ENCODE results near the gene YPEL5. TPM values are rescaled to one million over a fixed set of nuclear protein-coding genes. Genes with fewer than 3 reads are reported as not detected.

Gene YPEL5
- total RNA-seq, 1 experiment from 2014 or later = 54.6 TPM

DNA sequence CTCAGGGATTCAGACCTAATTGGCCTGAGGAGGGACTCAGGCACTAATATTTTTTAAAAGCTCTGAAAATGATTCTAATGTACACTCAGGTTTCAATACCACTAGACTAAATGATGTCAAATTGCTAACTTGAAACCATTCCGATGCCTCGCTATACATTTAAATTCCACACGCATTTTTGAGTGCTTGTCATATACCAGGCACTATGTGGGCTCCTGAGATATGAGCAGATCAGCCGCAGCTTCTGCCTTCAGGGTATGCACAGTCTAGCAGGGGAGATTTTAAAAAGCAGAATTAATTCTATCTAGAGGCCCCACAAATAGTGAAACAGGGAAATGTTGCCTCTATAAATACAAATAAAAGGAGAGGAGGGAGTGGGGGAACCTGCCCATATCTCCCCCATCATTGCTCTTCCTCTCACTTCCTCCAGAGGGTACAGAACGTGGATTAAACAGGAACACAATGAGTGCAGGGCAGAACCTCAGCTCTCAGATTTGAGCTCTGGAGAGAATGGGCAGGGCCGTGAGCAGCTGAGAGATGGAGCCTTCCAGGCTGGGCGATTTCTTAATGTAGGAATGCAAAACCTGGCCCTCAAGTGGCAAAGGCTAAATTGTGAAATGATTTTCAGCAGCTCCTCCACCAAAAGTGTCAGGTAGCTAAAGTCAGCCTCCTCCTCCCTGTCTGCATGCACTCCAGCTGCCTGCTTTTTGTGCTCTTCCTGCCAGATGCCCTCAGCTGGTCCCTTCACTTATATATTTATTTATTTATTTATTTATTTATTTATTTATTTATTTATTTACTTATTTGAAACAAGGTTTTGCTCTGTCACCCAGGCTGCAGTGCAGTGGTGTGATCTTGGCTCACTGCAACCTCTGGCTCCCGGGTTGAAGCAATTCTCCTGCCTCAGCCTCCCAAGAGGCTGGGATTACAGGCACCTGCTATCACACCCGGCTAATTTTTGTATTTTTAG lies 59.9 kb downstream of the YPEL5 start:
- Histone ChIP-seq H4K20me1 (ENCODE audit: insufficient read depth, low read depth, low read length) (no peaks in the 10 kb centered on the region), H3K4me3 (ENCODE audit: low read length) (no peak overlapping the region), H3K4me2 (ENCODE audit: low read depth, low read length, poor library complexity, severe bottlenecking) (no peak overlapping the region), H3K27ac (ENCODE audit: low read length) (no peak overlapping the region), H3K27me3 (ENCODE audit: low read length) (no peaks in the 10 kb centered on the region), H3K9me3 (ENCODE audit: low read length) (no peaks in the 10 kb centered on the region), H3K36me3 (ENCODE audit: insufficient read depth, low read length) (no peaks in the 10 kb centered on the region), H3K9me2 (replicated peaks; ENCODE audit: insufficient read depth, low read length) (no peaks in the 10 kb centered on the region), H3K4me1 (ENCODE audit: low read length) (no peaks in the 10 kb centered on the region), H3K9ac (ENCODE audit: low read length) (no peak overlapping the region), H2AFZ (ENCODE audit: low read length) (no peak overlapping the region), H3K79me2 (ENCODE audit: low read length) (no peaks in the 10 kb centered on the region)
- peak; percentile 41 for DNase-seq

DNA sequence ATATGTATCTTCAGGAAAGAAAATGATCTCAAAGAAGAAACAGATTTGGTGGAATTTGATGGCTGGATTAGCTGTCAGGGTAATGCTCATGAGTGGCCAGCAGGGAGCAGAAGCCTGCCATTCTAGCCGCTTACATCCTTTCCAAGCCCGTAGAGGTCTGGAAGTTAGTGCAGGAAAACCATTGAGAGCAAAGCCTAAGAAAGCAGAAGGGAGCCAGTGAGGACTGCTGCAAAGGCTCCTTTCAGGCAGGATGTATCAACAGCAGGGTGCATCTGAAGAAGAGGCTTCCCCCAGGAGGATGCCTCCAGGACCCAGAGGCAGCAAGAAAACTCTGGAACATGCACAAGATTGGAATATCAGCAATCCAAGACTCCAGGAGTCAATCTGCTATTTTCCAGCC lies 61.6 kb downstream of the YPEL5 start:
- no peak overlapping the region for H3K4me3 ChIP-seq (ENCODE audit: low read length)
- H3K27ac ChIP-seq (ENCODE audit: low read length) = no peak overlapping the region

DNA sequence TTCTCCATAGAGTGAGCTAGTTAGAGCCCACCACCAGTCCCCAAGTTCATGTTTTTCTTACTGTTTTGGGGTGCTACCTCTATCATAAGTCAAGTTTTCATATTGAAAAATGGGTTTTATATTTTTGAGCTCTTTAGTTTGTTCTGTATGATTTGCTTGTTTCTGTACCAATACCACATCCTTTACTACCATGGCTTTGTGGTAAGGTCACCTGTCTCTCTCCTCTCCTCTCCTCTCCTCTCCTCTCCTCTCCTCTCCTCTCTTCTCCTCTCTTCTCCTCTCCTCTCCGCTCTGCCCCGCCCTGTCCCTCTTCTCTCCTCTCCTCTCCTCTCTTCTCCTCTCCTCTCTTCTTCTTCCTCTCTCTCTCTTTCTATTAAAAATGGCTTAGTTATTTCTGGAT lies 62.4 kb downstream of the YPEL5 start:
- Histone ChIP-seq H3K9me3 (ENCODE audit: low read length) (no peaks in the 10 kb centered on the region), H3K79me2 (ENCODE audit: low read length) (no peaks in the 10 kb centered on the region), H4K20me1 (ENCODE audit: insufficient read depth, low read depth, low read length) (no peaks in the 10 kb centered on the region), H3K4me1 (ENCODE audit: low read length) (no peaks in the 10 kb centered on the region), H2AFZ (ENCODE audit: low read length) (no peak overlapping the region), H3K27me3 (ENCODE audit: low read length) (no peaks in the 10 kb centered on the region), H3K9ac (ENCODE audit: low read length) (no peak overlapping the region), H3K9me2 (replicated peaks; ENCODE audit: insufficient read depth, low read length) (no peaks in the 10 kb centered on the region), H3K4me2 (ENCODE audit: low read depth, low read length, poor library complexity, severe bottlenecking) (no peak overlapping the region), H3K36me3 (ENCODE audit: insufficient read depth, low read length) (no peaks in the 10 kb centered on the region), H3K27ac (ENCODE audit: low read length) (no peak overlapping the region), H3K4me3 (ENCODE audit: low read length) (no peak overlapping the region)
- peak; percentile 10 for DNase-seq

More for the DNA sequence above, 61.6 kb downstream of the YPEL5 start:
- no peak overlapping the region for H2AFZ ChIP-seq (ENCODE audit: low read length)
- no peaks in the 10 kb centered on the region for H3K79me2 ChIP-seq (ENCODE audit: low read length)
- H3K9ac ChIP-seq (ENCODE audit: low read length) = no peak overlapping the region
- no peaks in the 10 kb centered on the region for H4K20me1 ChIP-seq (ENCODE audit: insufficient read depth, low read depth, low read length)
- H3K4me2 ChIP-seq (ENCODE audit: low read depth, low read length, poor library complexity, severe bottlenecking) = no peak overlapping the region
- no peaks in the 10 kb centered on the region for H3K4me1 ChIP-seq (ENCODE audit: low read length)
- H3K36me3 ChIP-seq (ENCODE audit: insufficient read depth, low read length) = no peaks in the 10 kb centered on the region
- H3K9me2 ChIP-seq (replicated peaks; ENCODE audit: insufficient read depth, low read length) = no peaks in the 10 kb centered on the region
- no peaks in the 10 kb centered on the region for H3K9me3 ChIP-seq (ENCODE audit: low read length)
- peak; percentile 46 for DNase-seq
- H3K27me3 ChIP-seq (ENCODE audit: low read length) = no peaks in the 10 kb centered on the region

Small RNA genes within 50 kb of the gene (small RNA-seq; reads per million reads assigned to genes)
- not detected for gene SNORA10B

Other genes starting within 250 kb of the YPEL5 start
- gene ALK, start 225.4 kb upstream of the YPEL5 start, total RNA-seq (2014; rRNA removed; shearing (Covaris generic); ENCODE audit: low replicate concordance) = not detected in 2 replicates
- gene LBH, start 84.5 kb downstream of the YPEL5 start, total RNA-seq (2014; rRNA removed; shearing (Covaris generic); ENCODE audit: low replicate concordance) = 7.1 and 17.5 TPM in 2 replicates